Fibroblast of skin of scalp (primary cell): Measurements from ENCODE around the gene TRIP11.

Experiments
- DNase-seq: peaks from one replicate; pipeline ENCODE4 v3.0.0-alpha.2; 2013

Gene TRIP11

GRCh38 chr14:92009604-92010003 lies 30.3 kb downstream of the TRIP11 start:
- DNase-seq: no peak

- no peak for DNase-seq
Measured at GRCh38 chr14:92005019-92005418, 34.8 kb downstream of the TRIP11 start.

- DNase-seq: no peak
Measured at GRCh38 chr14:92004062-92004461, 35.8 kb downstream of the TRIP11 start.

- DNase-seq: no peak
Measured at GRCh38 chr14:91998667-91999570, 40.9 kb downstream of the TRIP11 start.

- no peak for DNase-seq
Measured at GRCh38 chr14:91997492-91997891, 42.4 kb downstream of the TRIP11 start.

- DNase-seq: peak; percentile 85
Measured at GRCh38 chr14:91996948-91997371, 42.9 kb downstream of the TRIP11 start.

- no peak for DNase-seq
Measured at GRCh38 chr14:91987192-91987591, 52.7 kb downstream of the TRIP11 start.

- DNase-seq: no peak
Measured at GRCh38 chr14:91985521-91986255, 54.2 kb downstream of the TRIP11 start.

- DNase-seq: peak; percentile 62
Measured at GRCh38 chr14:91985008-91985407, 54.9 kb downstream of the TRIP11 start.

- peak; percentile 46 for DNase-seq
Measured at GRCh38 chr14:91983588-91983987, 56.3 kb downstream of the TRIP11 start.

- peak; percentile 79 for DNase-seq
Measured at GRCh38 chr14:91980157-91980556, 59.7 kb downstream of the TRIP11 start.

GRCh38 chr14:91977884-91978283 lies 62.0 kb downstream of the TRIP11 start:
- DNase-seq: no peak

GRCh38 chr14:91975763-91976162 lies 64.1 kb downstream of the TRIP11 start:
- DNase-seq: no peak

- no peak for DNase-seq
Measured at GRCh38 chr14:91971188-91971778, 68.6 kb downstream of the TRIP11 start.

- DNase-seq: no peak
Measured at GRCh38 chr14:91968280-91968679, 71.6 kb downstream of the TRIP11 start.

- no peak for DNase-seq
Measured at GRCh38 chr14:91964724-91965123, 75.1 kb downstream of the TRIP11 start.

GRCh38 chr14:91964011-91964410 lies 75.8 kb downstream of the TRIP11 start:
- DNase-seq: no peak

GRCh38 chr14:91963465-91963864 lies 76.4 kb downstream of the TRIP11 start:
- DNase-seq: no peak

- no peak for DNase-seq
Measured at GRCh38 chr14:91961297-91962220, 78.3 kb downstream of the TRIP11 start.

- DNase-seq: no peak
Measured at GRCh38 chr14:91957876-91958313, 82.0 kb downstream of the TRIP11 start.

GRCh38 chr14:91956616-91957015 lies 83.2 kb downstream of the TRIP11 start:
- no peak for DNase-seq

GRCh38 chr14:91955168-91955567 lies 84.7 kb downstream of the TRIP11 start:
- DNase-seq: no peak
